Tibial nerve (tissue), 4 donors: ENCODE results near the gene ETV4. TPM values are rescaled to one million over a fixed set of nuclear protein-coding genes. Genes with fewer than 3 reads are reported as not detected.

Experiments
- DNase-seq, 2 donors: peaks; one replicate each; pipeline ENCODE4 v3.0.0-alpha.2; 2019; ENCODE audit warnings: low spot score in 2 of 2
- H3K27ac ChIP-seq, 4 donors: fragments of 200-600 bp; sonication (generic) in 3 of 4; one replicate each; pipeline ENCODE4 v1.5.1; 2017 to 2019; ENCODE audit warnings: mild to moderate bottlenecking in 1 of 4
- H3K27me3 ChIP-seq, 2 donors: fragments of 200-600 bp; sonication (generic) in 1 of 2; one replicate each; pipeline versions ENCODE4 v1.5.1 to v1.6.0; 2017 to 2019
- H3K36me3 ChIP-seq, 3 donors: fragments of 200-600 bp; sonication (generic); one replicate each; pipeline ENCODE4 v1.5.1; 2018 to 2019
- H3K4me1 ChIP-seq, 4 donors: fragments of 200-600 bp; sonication (generic) in 3 of 4; one replicate each; pipeline ENCODE4 v1.5.1; 2017 to 2019
- H3K4me3 ChIP-seq, 4 donors: fragments of 200-600 bp; sonication (generic) in 3 of 4; one replicate each; pipeline ENCODE4 v1.5.1; 2017 to 2019; ENCODE audit warnings: mild to moderate bottlenecking in 1 of 4, moderate library complexity in 1 of 4
- H3K9me3 ChIP-seq, 4 donors: fragments of 200-600 bp; sonication (generic) in 3 of 4; one replicate each; pipeline ENCODE4 v1.5.1; 2017 to 2019
- EP300 ChIP-seq, 2 donors: sonication (generic); formaldehyde crosslinking; IDR thresholded peaks; one replicate each; pipeline ENCODE4 v1.6.1; 2017; ENCODE audit warnings: antibody characterized with exemption in 2 of 2, mild to moderate bottlenecking in 1 of 2
- POLR2A ChIP-seq, 2 donors: fragments of 450-650 bp; IDR thresholded peaks; one replicate each; pipeline ENCODE4 v1.6.1; 2017; ENCODE audit warnings: antibody characterized with exemption in 2 of 2, mild to moderate bottlenecking in 2 of 2, moderate library complexity in 2 of 2
- WGBS, 2 donors: methylation state at CpG; one replicate each; pipeline ENCODE4 v1.1.5; 2018; 5-methylcytosine and 5-hydroxymethylcytosine counted together
- total RNA-seq, 4 donors: library from RNA; depleted of rRNA; stranded (reverse); fragments of >200 nt; gene quantifications; one replicate each; pipeline ENCODE4 v1.1.0, GENCODE V29; 2016
- TF ChIP-seq, protein P1 (sequence below), 5 experiments: fragments of 200-600 bp in 3 of 5; fragments of 450-650 bp in 2 of 5; sonication (generic) in 3 of 5; IDR thresholded peaks; one replicate each; pipeline ENCODE4 v1.5.1; 2016 to 2019; ENCODE audit warnings: antibody characterized with exemption in 5 of 5, mild to moderate bottlenecking in 3 of 5, moderate library complexity in 2 of 5

ETV4 gene
- total RNA-seq, 4 donors from 2014 or later, result 1.5 to 5.1 (median 3.8) TPM

DNA sequence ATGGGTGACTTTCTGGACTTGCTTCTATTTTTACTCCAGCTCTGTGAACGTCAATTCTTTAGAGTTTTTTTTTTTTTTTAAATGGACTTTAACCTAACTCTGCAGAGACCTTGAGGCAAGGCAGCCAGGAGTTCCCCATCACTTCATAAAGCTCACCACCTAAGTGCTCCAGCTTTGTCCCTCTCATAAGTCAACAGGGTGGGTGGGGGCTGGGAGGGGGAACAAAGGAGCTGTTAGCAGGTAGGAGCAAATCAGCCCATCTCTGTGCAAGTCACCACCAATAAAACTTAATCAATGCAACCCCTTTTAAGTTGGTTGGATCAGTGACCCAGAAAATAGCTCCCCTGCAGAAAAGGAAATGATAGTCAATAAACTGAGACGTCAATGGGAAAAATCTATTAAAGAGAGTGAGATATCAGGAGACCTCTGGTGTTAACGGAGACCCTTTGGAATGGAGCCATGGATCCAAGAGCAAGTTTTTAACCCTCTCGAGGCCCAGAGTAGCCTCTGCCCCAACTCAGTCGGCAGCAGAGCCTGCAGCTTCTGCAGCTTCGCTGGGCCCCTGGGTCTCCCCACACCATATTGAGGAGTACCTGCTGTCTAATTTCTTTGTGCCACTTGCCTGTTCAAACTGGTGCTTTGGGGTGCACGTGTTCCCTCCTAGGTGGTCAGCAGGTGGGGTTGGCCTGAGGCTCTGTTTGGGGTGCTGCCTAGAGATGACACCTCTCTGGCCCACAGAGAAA is 27.6 kb upstream of the ETV4 start:
- no peak overlapping the region for H3K4me3 ChIP-seq
- no peaks in the 10 kb centered on the region for H3K27me3 ChIP-seq
- no peak overlapping the region for H3K27ac ChIP-seq
- TF ChIP-seq, protein P1, sequence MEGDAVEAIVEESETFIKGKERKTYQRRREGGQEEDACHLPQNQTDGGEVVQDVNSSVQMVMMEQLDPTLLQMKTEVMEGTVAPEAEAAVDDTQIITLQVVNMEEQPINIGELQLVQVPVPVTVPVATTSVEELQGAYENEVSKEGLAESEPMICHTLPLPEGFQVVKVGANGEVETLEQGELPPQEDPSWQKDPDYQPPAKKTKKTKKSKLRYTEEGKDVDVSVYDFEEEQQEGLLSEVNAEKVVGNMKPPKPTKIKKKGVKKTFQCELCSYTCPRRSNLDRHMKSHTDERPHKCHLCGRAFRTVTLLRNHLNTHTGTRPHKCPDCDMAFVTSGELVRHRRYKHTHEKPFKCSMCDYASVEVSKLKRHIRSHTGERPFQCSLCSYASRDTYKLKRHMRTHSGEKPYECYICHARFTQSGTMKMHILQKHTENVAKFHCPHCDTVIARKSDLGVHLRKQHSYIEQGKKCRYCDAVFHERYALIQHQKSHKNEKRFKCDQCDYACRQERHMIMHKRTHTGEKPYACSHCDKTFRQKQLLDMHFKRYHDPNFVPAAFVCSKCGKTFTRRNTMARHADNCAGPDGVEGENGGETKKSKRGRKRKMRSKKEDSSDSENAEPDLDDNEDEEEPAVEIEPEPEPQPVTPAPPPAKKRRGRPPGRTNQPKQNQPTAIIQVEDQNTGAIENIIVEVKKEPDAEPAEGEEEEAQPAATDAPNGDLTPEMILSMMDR (IDR thresholded peaks at IDR 0.05), result no peak
- no peak for TF ChIP-seq EP300 (IDR thresholded peaks at IDR 0.05)
- no peak for TF ChIP-seq POLR2A (IDR thresholded peaks at IDR 0.05)
- no peak for DNase-seq
- 31 to 36% methylated on average over 7 of the region's 7 CpGs for WGBS, 2 donors
- H3K4me1 ChIP-seq, result peaks cover 0 to 20% (median 6%) of the 10 kb centered on the region in 4 donors
- no peaks in the 10 kb centered on the region for H3K9me3 ChIP-seq
- no peaks in the 10 kb centered on the region for H3K36me3 ChIP-seq

- no peak for TF ChIP-seq POLR2A (IDR thresholded peaks at IDR 0.05)
- TF ChIP-seq EP300 (IDR thresholded peaks at IDR 0.05), result no peak
- TF ChIP-seq, protein P1 (IDR thresholded peaks at IDR 0.05), result no peak
- Histone ChIP-seq H3K27ac (no peak overlapping the region), H3K4me1 (peaks cover 0 to 7% (median 0%) of the 10 kb centered on the region in 4 donors), H3K4me3 (no peak overlapping the region), H3K36me3 (no peaks in the 10 kb centered on the region), H3K9me3 (no peaks in the 10 kb centered on the region), H3K27me3 (no peaks in the 10 kb centered on the region)
- no peak for DNase-seq
- 92% methylated on average over 5 of the region's 5 CpGs for WGBS, 2 donors
Observed at GRCh38 chr17:43572368-43572980, 26.3 kb upstream of the ETV4 start.

DNA sequence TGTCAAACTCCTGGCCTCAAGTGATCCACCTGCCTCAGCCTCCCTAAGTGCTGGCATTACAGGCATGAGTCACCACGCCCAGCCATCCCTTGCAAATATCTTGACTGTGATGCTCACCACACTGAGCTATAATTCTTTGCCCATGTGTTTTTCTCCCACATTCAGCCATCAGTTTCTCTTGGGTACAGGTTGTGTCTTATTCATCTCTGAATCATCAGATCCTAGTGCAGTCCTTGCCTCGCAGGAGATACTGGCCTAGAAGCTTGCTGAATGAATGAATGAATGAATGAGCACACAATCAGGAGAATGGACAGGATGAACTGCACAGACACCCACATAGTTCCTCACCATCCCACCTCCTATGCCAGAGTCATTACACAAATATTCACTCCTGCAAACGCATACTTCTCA is 24.4 kb upstream of the ETV4 start:
- H3K4me3 ChIP-seq, result no peak overlapping the region
- no peaks in the 10 kb centered on the region for H3K36me3 ChIP-seq
- DNase-seq, result no peak
- TF ChIP-seq EP300 (IDR thresholded peaks at IDR 0.05), result no peak
- no peak for TF ChIP-seq POLR2A (IDR thresholded peaks at IDR 0.05)
- TF ChIP-seq, protein P1 (IDR thresholded peaks at IDR 0.05), result no peak
- no peaks in the 10 kb centered on the region for H3K27me3 ChIP-seq
- 72 to 76% methylated on average over 3 of the region's 3 CpGs for WGBS, 2 donors
- H3K4me1 ChIP-seq, result no peaks in the 10 kb centered on the region
- H3K27ac ChIP-seq, result no peak overlapping the region
- H3K9me3 ChIP-seq, result no peaks in the 10 kb centered on the region

DNA sequence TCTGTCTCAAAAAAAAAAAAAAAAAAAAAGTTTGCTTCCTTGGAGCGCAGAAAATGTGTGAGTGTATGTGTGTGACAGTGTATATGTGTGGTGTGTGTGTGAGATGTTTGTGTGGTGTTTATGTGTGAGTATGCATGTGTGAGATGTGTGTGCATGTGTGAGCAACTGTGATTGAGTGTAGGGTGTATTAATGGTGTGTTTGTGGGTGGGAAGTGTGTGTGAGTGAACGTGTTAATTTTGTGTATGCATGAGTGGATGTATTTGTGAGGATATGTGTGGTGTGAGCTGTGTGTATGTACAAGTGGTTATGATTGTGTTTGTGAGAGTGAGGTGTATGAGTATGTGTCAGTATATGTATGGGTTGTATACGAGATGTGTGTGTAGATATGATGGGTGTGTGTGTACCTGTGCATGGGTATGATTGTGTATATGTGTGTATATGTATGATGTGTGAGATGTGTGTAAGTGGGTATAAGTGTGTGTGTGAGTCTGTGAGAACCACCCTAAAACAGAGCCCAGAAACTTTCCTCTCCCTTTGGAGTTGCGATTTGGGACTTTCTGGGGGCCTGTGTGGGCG is 22.5 kb upstream of the ETV4 start:
- H3K4me3 ChIP-seq, result no peak overlapping the region
- WGBS, 2 donors, result 92 to 94% methylated on average over 5 of the region's 5 CpGs
- no peaks in the 10 kb centered on the region for H3K27me3 ChIP-seq
- TF ChIP-seq, protein P1 (IDR thresholded peaks at IDR 0.05), result no peak
- no peak for TF ChIP-seq POLR2A (IDR thresholded peaks at IDR 0.05)
- no peak for TF ChIP-seq EP300 (IDR thresholded peaks at IDR 0.05)
- no peaks in the 10 kb centered on the region for H3K9me3 ChIP-seq
- DNase-seq, result no peak
- no peaks in the 10 kb centered on the region for H3K4me1 ChIP-seq
- H3K36me3 ChIP-seq, result no peaks in the 10 kb centered on the region
- H3K27ac ChIP-seq, result no peak overlapping the region
